GM12878 (cell line): ENCODE measurements around the gene SMAD5. TPM values are rescaled to one million over a fixed set of nuclear protein-coding genes. Genes with fewer than 3 reads are reported as not detected.

ENCODE experiments used
- ATAC-seq: fragments of 200-7000 bp; cut with Tn5 transposase; 3 replicates; pipeline ENCODE4 v1.9.1; 2020; ENCODE audit warnings: mild to moderate bottlenecking, moderate library complexity
- BruUV-seq: library from RNA; stranded (reverse); fragments of 400-500 nt; replicated peaks from 2 replicates; lab custom pipeline; 2021; lab: Mats Ljungman, UMichigan
- CTCF ChIA-PET: fragments of 300-600 bp; sonication (Branson Sonifier 250); formaldehyde crosslinking; extraction: SDS; loops from one replicate; lab custom pipeline; 2021; ENCODE audit warnings: inconsistent platforms; lab: Yijun Ruan, JAX
- POLR2A ChIA-PET: fragments of 350-600 bp; formaldehyde crosslinking; extraction: SDS; loops from one replicate; lab custom pipeline; 2021; ENCODE audit warnings: inconsistent platforms; lab: Charles Lee
- RAD21 ChIA-PET: fragments of 300-600 bp; sonication (Branson Sonifier 250); formaldehyde crosslinking; loops from one replicate; lab custom pipeline; 2023; ENCODE audit warnings: antibody characterized with exemption; ENCODE audit not compliant: unreplicated experiment; lab: Charles Lee
- SMC1A ChIA-PET: fragments of 300-600 bp; sonication (Branson Sonifier 250); formaldehyde crosslinking; loops from one replicate; lab custom pipeline; 2023; ENCODE audit not compliant: unreplicated experiment, uncharacterized antibody; lab: Charles Lee
- DNase-seq: peaks from one replicate; pipeline ENCODE4 v3.0.0-alpha.2; 2011; ENCODE audit warnings: low read depth, low spot score
- FAIRE-seq: peaks from 3 replicates; lab custom pipeline; 2011; peaks lifted over from hg19 to GRCh38; lab: Jason Lieb, UNC
- H2AFZ ChIP-seq: 2 replicates; pipeline ENCODE4 v1.6.0; 2011; ENCODE audit warnings: low read depth, low read length, control low read depth; ENCODE audit not compliant: control insufficient read depth
- H3K27ac ChIP-seq: 2 replicates; pipeline ENCODE4 v1.5.1; 2011; ENCODE audit warnings: control low read depth; ENCODE audit not compliant: control insufficient read depth, insufficient read depth
- H3K27me3 ChIP-seq, 2 experiments: replicated peaks in 1 of 2; 2 replicates each; pipeline versions ENCODE4 v1.6.0 to v1.6.1; 2011; ENCODE audit warnings: low read length in 1 of 2; ENCODE audit not compliant: control insufficient read depth in 2 of 2, insufficient read depth in 2 of 2
- H3K36me3 ChIP-seq, 2 experiments: 2 replicates each; pipeline ENCODE4 v1.5.1; 2011; ENCODE audit warnings: low read length in 1 of 2; ENCODE audit not compliant: control insufficient read depth in 2 of 2, insufficient read depth in 2 of 2
- H3K4me1 ChIP-seq: 2 replicates; pipeline ENCODE4 v1.6.1; 2011; ENCODE audit warnings: mild to moderate bottlenecking, low read length, moderate library complexity, mixed read lengths; ENCODE audit not compliant: control insufficient read depth, insufficient read depth
- H3K4me2 ChIP-seq: 2 replicates; pipeline ENCODE4 v1.6.0; 2011; ENCODE audit warnings: control low read depth; ENCODE audit not compliant: control insufficient read depth, insufficient read depth
- H3K4me3 ChIP-seq: fragments of 200-600 bp; sonication (generic); 2 replicates; pipeline ENCODE4 v1.5.1; 2016
- H3K79me2 ChIP-seq: 2 replicates; pipeline ENCODE4 v1.6.0; 2011; ENCODE audit warnings: low read length; ENCODE audit not compliant: control insufficient read depth, insufficient read depth
- H3K9ac ChIP-seq: 2 replicates; pipeline ENCODE4 v1.8.0; 2011; ENCODE audit warnings: low read length, control low read depth, mixed read lengths; ENCODE audit not compliant: control insufficient read depth, insufficient read depth
- H3K9me3 ChIP-seq: replicated peaks from 3 replicates; pipeline ENCODE4 v1.5.1; 2011; ENCODE audit warnings: mild to moderate bottlenecking, low read length; ENCODE audit not compliant: control insufficient read depth, insufficient read depth
- H4K20me1 ChIP-seq: 2 replicates; pipeline ENCODE4 v1.6.0; 2011; ENCODE audit not compliant: control insufficient read depth, insufficient read depth
- ATF7 ChIP-seq: fragments of 450-650 bp; IDR thresholded peaks from 2 replicates; pipeline ENCODE4 v1.6.1; 2016; ENCODE audit warnings: low read depth, mild to moderate bottlenecking
- BACH1 ChIP-seq: fragments of 450-650 bp; IDR thresholded peaks from 2 replicates; pipeline ENCODE4 v1.6.1; 2017; ENCODE audit warnings: mild to moderate bottlenecking, borderline replicate concordance
- CBX5 ChIP-seq: sonication (generic); IDR thresholded peaks from 2 replicates; pipeline ENCODE4 v1.6.1; 2016; ENCODE audit warnings: low read depth, moderate library complexity, mild to moderate bottlenecking, inconsistent platforms
- DPF2 ChIP-seq: fragments of 450-650 bp; IDR thresholded peaks from 2 replicates; pipeline ENCODE4 v1.6.1; 2017; ENCODE audit warnings: mild to moderate bottlenecking
- FOS ChIP-seq: IDR thresholded peaks from 3 replicates; pipeline ENCODE4 v1.6.1; 2011; ENCODE audit warnings: borderline replicate concordance; ENCODE audit not compliant: insufficient read length; ENCODE audit errors: extremely low read depth
- FOXK2 ChIP-seq: fragments of 450-650 bp; IDR thresholded peaks from 2 replicates; pipeline ENCODE4 v1.6.1; 2017; ENCODE audit warnings: mild to moderate bottlenecking, moderate library complexity
- IKZF1 ChIP-seq: fragments of 450-650 bp; conservative IDR thresholded peaks from 2 replicates; pipeline ENCODE4 v1.6.1; 2017; ENCODE audit warnings: antibody characterized with exemption, mild to moderate bottlenecking
- MAX ChIP-seq: IDR thresholded peaks from 2 replicates; pipeline ENCODE4 v1.6.1; 2012; ENCODE audit warnings: low read depth, low read length, improper control_type of control experiment
- NFIC ChIP-seq: IDR thresholded peaks from 2 replicates; pipeline ENCODE4 v1.6.1; 2012; ENCODE audit warnings: low read depth, mild to moderate bottlenecking, inconsistent platforms, low read length, moderate library complexity
- NKRF ChIP-seq: fragments of 450-650 bp; conservative IDR thresholded peaks from 2 replicates; pipeline ENCODE4 v1.6.1; 2017; ENCODE audit warnings: mild to moderate bottlenecking, moderate library complexity
- RB1 ChIP-seq: fragments of 450-650 bp; formaldehyde crosslinking; IDR thresholded peaks from 2 replicates; pipeline ENCODE4 v1.6.1; 2017; ENCODE audit warnings: mild to moderate bottlenecking, borderline replicate concordance
- RBBP5 ChIP-seq: fragments of 200-600 bp; sonication (generic); conservative IDR thresholded peaks from 2 replicates; pipeline ENCODE4 v1.6.1; 2016
- RELB ChIP-seq: fragments of 450-650 bp; IDR thresholded peaks from 2 replicates; pipeline ENCODE4 v1.6.1; 2017; ENCODE audit warnings: low read depth, mild to moderate bottlenecking, moderate library complexity
- SMAD5 ChIP-seq: IDR thresholded peaks from 2 replicates; pipeline ENCODE4 v1.6.1; 2016; ENCODE audit warnings: antibody characterized with exemption, low read depth
- SPI1 ChIP-seq: IDR thresholded peaks from 2 replicates; pipeline ENCODE4 v1.6.1; 2011; ENCODE audit warnings: low read depth, mild to moderate bottlenecking, low read length, moderate library complexity, borderline replicate concordance; ENCODE audit not compliant: insufficient read depth
- WRNIP1 ChIP-seq: IDR thresholded peaks from 2 replicates; pipeline ENCODE4 v1.6.1; 2011; ENCODE audit warnings: low read depth, low read length, improper control_type of control experiment, borderline replicate concordance
- YBX1 ChIP-seq: fragments of 450-650 bp; IDR thresholded peaks from 2 replicates; pipeline ENCODE4 v1.6.1; 2016; ENCODE audit warnings: antibody characterized with exemption
- WGBS: methylation state at CpG from one replicate; pipeline ENCODE4 v1.1.6; 2016; ENCODE audit warnings: low lambda C conversion rate; ENCODE audit not compliant: insufficient replicate concordance, insufficient coverage; ENCODE audit errors: missing lambda C conversion rate; 5-methylcytosine and 5-hydroxymethylcytosine counted together
- in situ Hi-C: fragments of 300-500 bp; cut with MboI; formaldehyde crosslinking; loops from 9 replicates; pipeline ENCODE4 v1.14.3; 2018; ENCODE audit warnings: mixed read lengths
- intact Hi-C: fragments of 100-400 bp; cut with micrococcal nuclease; formaldehyde crosslinking; loops from one replicate; pipeline ENCODE4 v1.14.2; 2022; ENCODE audit not compliant: unreplicated experiment
- polyA plus RNA-seq, 11 experiments: library from polyadenylated mRNA; depleted of rRNA in 4 of 11; unstranded in 6 of 11; stranded (reverse) in 5 of 11; fragments of >200 nt; fragmentation: Nextera tagmentation in 4 of 11; fragmentation: Illumina TruSeq in 1 of 11; extraction: Ambion mirVana in 4 of 11; extraction: Trizol in 1 of 11; gene quantifications; 1 replicate in 1 of 11; 2 replicates in 10 of 11; pipeline versions ENCODE4 v1.2.1 to v1.2.3, GENCODE V29; 2011 to 2016; ENCODE audit warnings: inconsistent platforms in 2 of 11, missing spikeins in 2 of 11, low read depth in 1 of 11
- total RNA-seq, 4 experiments: library from RNA; depleted of rRNA in 3 of 4; stranded (reverse); fragments of >200 nt in 3 of 4; fragmentation: Illumina TruSeq in 1 of 4; extraction: Trizol in 1 of 4; gene quantifications; 2 replicates each; pipeline versions ENCODE4 v1.2.1 to v1.2.3, GENCODE V29; 2013 to 2021

The SMAD5 gene
- total and polyA plus RNA-seq, 10 of the 15 experiments (the other 5 are each of a cell fraction or from before 2014, with no cell fraction given) = 3.6 to 40.6 (median 11.7) TPM

GRCh38 chr5:136129445-136129844 lies 3.2 kb upstream of the SMAD5 start:
- 56% methylated on average over 1 of the region's 1 CpG for WGBS
- DNase-seq (no peak), FAIRE-seq (no peak), ATAC-seq (no peak)
- no peak overlapping the region for H3K9ac ChIP-seq
- H2AFZ ChIP-seq = no peak overlapping the region
- peaks cover 17% of the 10 kb centered on the region for H3K79me2 ChIP-seq
- no peak overlapping the region for H3K4me2 ChIP-seq
- no peaks in the 10 kb centered on the region for H3K9me3 ChIP-seq
- ChIA-PET POLR2A (no interaction called here), SMC1A (interaction anchor here (1.0 to 1.8 kb wide), 5 partner anchors 9 to 48 kb away, joined by 3 to 5 read pairs (median 4); no protein-coding TSS in a partner anchor), CTCF (interaction anchor here (1.1 kb wide), 1 partner anchor 98 kb away, joined by 3 read pairs; no protein-coding TSS in a partner anchor), RAD21 (interaction anchor here (1.3 kb wide), 1 partner anchor 9 kb away, joined by 3 read pairs; no protein-coding TSS in a partner anchor)
- peaks cover 0 to 5% of the 10 kb centered on the region in 2 experiments; a peak in 3 of 4 replicates for H3K27me3 ChIP-seq
- no peak overlapping the region for H3K27ac ChIP-seq
- H3K4me1 ChIP-seq = peaks cover 3% of the 10 kb centered on the region
- no peaks in the 10 kb centered on the region for H3K36me3 ChIP-seq
- no peaks in the 10 kb centered on the region for H4K20me1 ChIP-seq
- no TSS peak for BruUV-seq
- in situ Hi-C loops (no loop called here), intact Hi-C loops (no loop called here)
- TF ChIP-seq CBX5 (no peak), SPI1 (no peak), FOS (no peak), NFIC (no peak), FOXK2 (no peak), NKRF (no peak), WRNIP1 (no peak), RB1 (no peak), RELB (no peak), RBBP5 (no peak), IKZF1 (no peak), SMAD5 (no peak), BACH1 (no peak), ATF7 (no peak), YBX1 (no peak), MAX (no peak), DPF2 (no peak)
- no peak overlapping the region for H3K4me3 ChIP-seq
